Measurements from ENCODE around the gene SCN2B.

GRCh38 chr11:118161786-118162185, 14.7 kb downstream of the SCN2B start:
- TF ChIP-seq CTCF (IDR thresholded peaks at IDR 0.05): no peak
- TF ChIP-seq YY1 (IDR thresholded peaks at IDR 0.05; ENCODE audit: low read depth): no peak
- TF ChIP-seq CHD2 (IDR thresholded peaks at IDR 0.05; ENCODE audit: low read length, partially characterized antibody): no peak

All from SK-N-SH (cell line).